ENCODE data around the gene KDM8.

DNA sequence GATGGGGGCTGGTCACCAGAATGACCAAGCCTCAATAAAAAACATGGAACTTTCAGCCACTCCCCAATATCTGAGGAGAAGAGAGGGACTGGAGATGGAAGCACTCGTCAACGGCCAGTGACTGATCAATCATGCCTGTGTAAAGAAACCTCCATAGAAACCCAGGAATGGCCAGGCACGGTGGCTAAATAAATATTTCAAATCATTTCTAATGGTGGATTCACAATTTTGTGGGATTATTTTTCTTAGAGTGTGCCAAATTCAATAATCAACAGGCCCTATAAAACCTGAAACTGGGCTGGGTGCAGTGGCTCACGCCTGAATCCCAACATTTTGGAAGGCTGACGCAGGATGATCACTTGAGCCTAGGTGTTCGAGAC lies 48.9 kb downstream of the KDM8 start:
- TF ChIP-seq, protein P1, sequence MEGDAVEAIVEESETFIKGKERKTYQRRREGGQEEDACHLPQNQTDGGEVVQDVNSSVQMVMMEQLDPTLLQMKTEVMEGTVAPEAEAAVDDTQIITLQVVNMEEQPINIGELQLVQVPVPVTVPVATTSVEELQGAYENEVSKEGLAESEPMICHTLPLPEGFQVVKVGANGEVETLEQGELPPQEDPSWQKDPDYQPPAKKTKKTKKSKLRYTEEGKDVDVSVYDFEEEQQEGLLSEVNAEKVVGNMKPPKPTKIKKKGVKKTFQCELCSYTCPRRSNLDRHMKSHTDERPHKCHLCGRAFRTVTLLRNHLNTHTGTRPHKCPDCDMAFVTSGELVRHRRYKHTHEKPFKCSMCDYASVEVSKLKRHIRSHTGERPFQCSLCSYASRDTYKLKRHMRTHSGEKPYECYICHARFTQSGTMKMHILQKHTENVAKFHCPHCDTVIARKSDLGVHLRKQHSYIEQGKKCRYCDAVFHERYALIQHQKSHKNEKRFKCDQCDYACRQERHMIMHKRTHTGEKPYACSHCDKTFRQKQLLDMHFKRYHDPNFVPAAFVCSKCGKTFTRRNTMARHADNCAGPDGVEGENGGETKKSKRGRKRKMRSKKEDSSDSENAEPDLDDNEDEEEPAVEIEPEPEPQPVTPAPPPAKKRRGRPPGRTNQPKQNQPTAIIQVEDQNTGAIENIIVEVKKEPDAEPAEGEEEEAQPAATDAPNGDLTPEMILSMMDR (IDR thresholded peaks at IDR 0.05) = no peak
- no peak for TF ChIP-seq POLR2A (IDR thresholded peaks at IDR 0.05; ENCODE audit: low read depth)
